Activated T-cell treated with anti-CD3 and anti-CD28 coated beads, Interleukin-2, amount 50 U/mL, for 24 hours (primary cell): ENCODE data around the gene TMEM51.

Experiments used
- DNase-seq: peaks from one replicate; pipeline ENCODE4 v3.0.0-alpha.2; 2020
- H3K27ac Mint-ChIP-seq: 2 replicates; pipeline ENCODE4 v1.8.0; 2020; ENCODE audit warnings: mild to moderate bottlenecking, mixed read lengths
- H3K27me3 Mint-ChIP-seq: 2 replicates; pipeline ENCODE4 v1.8.0; 2020; ENCODE audit warnings: mixed read lengths
- H3K36me3 Mint-ChIP-seq: 2 replicates; pipeline ENCODE4 v1.8.0; 2020; ENCODE audit warnings: low read depth, mixed read lengths
- H3K4me1 Mint-ChIP-seq: 2 replicates; pipeline ENCODE4 v1.8.0; 2020; ENCODE audit warnings: low read depth, mixed read lengths
- H3K4me3 Mint-ChIP-seq: 2 replicates; pipeline ENCODE4 v1.8.0; 2020; ENCODE audit warnings: mild to moderate bottlenecking, moderate library complexity, mixed read lengths
- H3K9me3 Mint-ChIP-seq: 2 replicates; pipeline ENCODE4 v1.8.0; 2020; ENCODE audit warnings: mixed read lengths

Gene TMEM51

DNA sequence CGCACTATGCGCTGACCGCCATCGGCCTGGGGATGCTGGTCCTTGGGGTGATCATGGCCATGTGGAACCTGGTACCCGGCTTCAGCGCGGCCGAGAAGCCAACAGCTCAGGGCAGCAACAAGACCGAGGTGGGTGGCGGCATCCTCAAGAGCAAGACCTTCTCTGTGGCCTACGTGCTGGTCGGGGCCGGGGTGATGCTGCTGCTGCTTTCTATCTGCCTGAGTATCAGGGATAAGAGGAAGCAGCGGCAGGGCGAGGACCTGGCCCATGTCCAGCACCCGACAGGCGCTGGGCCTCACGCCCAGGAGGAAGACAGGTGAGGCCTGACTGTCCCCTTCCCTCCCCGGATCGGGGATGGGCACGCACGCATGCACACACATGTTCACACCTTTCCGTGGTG is 61.6 kb downstream of the TMEM51 start:
- H3K4me1 Mint-ChIP-seq: peaks cover 2% of the 10 kb centered on the region
- H3K9me3 Mint-ChIP-seq: no peaks in the 10 kb centered on the region
- H3K36me3 Mint-ChIP-seq: no peaks in the 10 kb centered on the region

DNA sequence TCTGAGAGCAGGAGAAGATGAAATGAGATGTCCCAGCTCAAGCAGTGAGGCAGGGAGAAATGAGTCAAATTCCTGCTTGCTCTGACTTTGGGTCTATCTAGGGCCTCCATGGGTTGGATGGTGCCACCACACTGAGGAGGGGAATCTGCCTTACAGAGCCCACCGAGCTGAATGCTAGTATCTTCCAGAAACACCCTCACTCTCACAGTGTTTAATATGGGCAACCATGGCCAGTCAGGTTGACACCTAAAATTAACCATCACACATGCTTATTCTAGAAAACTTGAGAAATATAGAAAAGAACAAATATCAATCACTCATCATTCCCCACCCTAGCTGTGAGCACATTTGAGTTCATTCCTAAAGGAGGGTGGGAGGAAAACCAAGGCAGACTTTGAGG is 64.1 kb downstream of the TMEM51 start:
- Mint-ChIP-seq H3K4me3 (no peak overlapping the region), H3K27me3 (peaks cover 40% of the 10 kb centered on the region), H3K36me3 (no peaks in the 10 kb centered on the region), H3K9me3 (no peaks in the 10 kb centered on the region), H3K4me1 (peaks cover 2% of the 10 kb centered on the region), H3K27ac (no peak overlapping the region)
- no peak for DNase-seq

More for the DNA sequence above, 61.6 kb downstream of the TMEM51 start:
- H3K27me3 Mint-ChIP-seq: peaks cover 33% of the 10 kb centered on the region
- no peak overlapping the region for H3K27ac Mint-ChIP-seq
- H3K4me3 Mint-ChIP-seq: no peak overlapping the region
- DNase-seq: no peak

DNA sequence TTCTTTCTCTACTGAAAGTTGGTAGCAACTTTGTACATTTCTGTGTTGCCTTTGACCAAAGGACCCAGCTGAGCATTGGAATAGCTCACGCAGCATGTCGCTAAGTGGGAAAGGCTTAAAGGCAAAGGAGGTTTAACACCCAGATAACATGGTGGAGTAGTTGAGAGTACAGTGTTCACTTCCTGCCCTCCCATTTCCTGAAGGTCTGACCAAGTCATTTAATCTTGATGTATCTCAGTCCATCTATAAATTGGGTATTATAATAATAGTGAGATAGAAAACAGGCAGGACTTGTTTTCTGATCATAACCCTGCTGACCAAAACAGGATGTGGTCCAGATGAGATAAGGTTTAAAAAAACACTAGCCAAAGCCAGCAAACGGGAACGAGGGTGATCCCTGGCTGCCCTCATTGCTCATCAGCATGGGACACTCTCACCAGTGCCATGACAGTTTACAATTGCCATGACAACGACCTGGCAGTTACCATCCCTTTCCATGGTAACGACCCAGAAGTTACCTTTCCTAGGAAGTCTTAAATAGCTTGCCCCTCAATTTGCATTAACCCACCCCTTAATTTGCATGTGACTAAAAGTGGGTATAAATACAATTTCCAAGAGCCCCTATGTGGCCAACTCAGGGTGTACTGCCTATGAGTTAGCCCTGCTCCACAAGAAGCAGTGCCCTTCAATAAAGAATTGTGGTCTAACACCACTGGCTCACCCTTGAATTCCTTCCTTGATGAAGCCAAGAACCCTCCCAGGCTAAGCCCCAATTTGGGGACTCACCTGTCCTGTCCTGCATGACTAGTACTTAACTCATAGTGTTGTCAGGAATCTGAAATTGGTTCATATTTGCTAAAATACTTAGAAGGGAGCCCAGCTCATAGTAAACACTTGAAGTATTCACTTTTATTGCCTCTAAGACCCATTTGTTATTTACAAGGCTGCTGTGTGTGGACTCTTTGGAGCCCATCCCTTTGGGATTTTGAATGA is 65.0 kb downstream of the TMEM51 start:
- Mint-ChIP-seq H3K27ac (no peak overlapping the region), H3K9me3 (no peaks in the 10 kb centered on the region), H3K4me1 (peaks cover 2% of the 10 kb centered on the region), H3K27me3 (peaks cover 36% of the 10 kb centered on the region), H3K4me3 (no peak overlapping the region), H3K36me3 (no peaks in the 10 kb centered on the region)
- no peak for DNase-seq

DNA sequence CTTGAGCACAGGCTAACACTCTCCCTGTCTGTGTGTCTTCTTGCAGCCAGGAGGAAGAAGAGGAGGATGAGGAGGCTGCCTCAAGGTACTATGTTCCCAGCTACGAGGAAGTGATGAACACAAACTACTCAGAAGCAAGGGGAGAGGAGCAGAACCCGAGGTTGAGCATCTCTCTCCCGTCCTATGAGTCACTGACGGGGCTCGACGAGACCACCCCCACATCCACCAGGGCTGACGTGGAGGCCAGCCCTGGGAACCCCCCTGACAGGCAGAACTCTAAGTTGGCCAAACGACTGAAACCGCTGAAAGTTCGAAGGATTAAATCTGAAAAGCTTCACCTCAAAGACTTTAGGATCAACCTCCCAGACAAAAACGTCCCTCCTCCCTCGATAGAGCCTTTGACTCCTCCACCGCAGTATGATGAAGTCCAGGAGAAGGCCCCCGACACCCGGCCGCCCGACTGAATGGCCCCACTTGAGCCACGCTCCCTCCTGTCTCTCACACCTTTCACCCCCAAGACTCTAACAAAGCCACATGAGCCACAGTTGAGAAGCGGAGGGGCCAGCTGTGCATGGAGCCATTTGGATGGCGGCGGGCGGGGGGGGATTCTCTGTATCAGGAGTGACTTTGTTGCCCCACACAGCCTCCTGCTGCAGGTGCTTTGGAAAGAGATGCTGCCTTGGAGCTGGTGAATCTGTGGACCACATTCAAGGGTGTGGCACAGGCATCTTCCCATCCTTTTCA is 65.9 kb downstream of the TMEM51 start:
- H3K27me3 Mint-ChIP-seq: peaks cover 36% of the 10 kb centered on the region
- no peaks in the 10 kb centered on the region for H3K9me3 Mint-ChIP-seq
- H3K36me3 Mint-ChIP-seq: no peaks in the 10 kb centered on the region
- H3K4me1 Mint-ChIP-seq: peaks cover 2% of the 10 kb centered on the region
- no peak overlapping the region for H3K4me3 Mint-ChIP-seq
- H3K27ac Mint-ChIP-seq: no peak overlapping the region
- no peak for DNase-seq

DNA sequence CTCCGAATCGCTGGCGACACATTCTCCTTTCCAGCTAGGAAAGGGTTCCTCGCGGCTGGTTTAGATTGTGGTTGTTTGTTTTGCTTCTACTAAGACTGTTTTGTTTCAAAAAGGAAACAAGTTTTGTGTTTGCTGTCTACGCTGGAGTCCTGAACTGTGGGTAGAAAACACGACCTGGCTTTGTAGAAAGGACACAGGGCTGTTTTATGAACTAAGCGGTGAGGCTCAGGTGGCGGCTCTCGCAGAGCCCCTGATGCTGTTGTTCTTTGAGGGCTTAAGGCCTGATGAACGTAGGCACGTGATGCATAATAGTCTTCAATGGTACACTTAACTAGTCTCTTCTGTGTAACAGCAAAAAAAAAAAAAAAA is 66.5 kb downstream of the TMEM51 start:
- Mint-ChIP-seq H3K27me3 (peaks cover 40% of the 10 kb centered on the region), H3K36me3 (no peaks in the 10 kb centered on the region), H3K9me3 (no peaks in the 10 kb centered on the region), H3K4me1 (peaks cover 2% of the 10 kb centered on the region), H3K27ac (no peak overlapping the region), H3K4me3 (no peak overlapping the region)
- DNase-seq: no peak

DNA sequence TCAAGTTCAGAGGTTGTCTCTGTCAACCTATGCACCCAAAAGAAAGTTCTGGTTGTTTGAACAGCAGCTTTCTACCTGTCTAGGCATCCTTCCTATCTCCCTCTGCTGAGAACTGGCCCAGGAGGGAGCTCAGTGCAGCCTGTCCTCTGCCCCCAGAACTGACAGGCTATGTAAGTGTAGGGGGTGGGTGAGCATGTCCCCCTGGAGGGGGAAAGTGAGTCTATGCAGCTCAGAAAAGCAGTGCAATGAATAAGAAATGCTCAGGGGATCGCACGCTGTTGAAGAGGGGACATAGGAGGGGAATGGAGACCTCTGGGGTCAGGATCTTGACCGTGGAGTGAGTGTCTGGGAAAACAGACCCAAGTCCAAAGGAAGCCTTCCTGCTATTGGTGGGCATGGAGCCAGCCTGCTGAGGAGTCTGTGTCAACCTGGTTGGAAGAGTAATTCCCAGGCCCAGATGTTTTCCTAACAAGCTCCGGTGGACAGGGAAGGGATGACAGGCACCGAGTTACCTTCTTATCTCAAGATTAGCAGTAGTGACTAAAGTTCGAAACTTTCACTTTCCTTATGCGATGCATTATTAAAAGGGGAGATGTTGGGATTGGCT is 67.4 kb downstream of the TMEM51 start:
- Mint-ChIP-seq H3K9me3 (no peaks in the 10 kb centered on the region), H3K36me3 (no peaks in the 10 kb centered on the region), H3K4me3 (no peak overlapping the region), H3K27me3 (peaks cover 40% of the 10 kb centered on the region), H3K27ac (no peak overlapping the region), H3K4me1 (peaks cover 2% of the 10 kb centered on the region)
- no peak for DNase-seq

DNA sequence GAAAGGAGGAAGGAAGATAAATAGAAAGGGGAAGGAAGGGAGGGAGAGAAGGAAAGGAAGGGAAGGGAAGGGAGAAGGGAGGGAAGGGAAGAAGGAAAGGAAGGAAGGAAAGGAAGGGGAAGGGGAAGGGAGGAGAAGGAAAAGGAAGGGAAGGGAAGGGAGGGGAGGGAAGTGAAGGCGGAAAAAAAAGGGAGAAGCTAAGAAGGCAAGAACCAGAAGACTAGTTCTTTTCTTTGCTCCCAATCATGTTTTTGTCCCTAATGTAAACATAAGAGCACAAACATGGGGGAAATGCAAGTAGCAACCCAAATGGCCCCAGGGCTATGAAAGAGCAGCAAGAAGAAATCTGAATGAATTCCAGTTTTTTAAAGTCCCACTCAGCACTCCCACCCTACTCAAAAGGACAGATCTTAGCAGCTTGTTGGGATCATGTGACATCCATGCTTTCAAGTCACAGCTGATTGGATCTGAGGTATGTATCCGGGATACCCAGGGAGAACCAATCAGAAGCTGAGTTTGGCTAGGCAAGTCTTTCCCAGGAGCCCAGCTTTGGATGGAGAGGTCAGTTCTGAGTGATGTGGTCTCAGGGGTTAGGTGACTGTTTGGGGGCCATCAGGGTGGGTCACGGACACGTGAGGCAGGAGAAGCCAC is 69.2 kb downstream of the TMEM51 start:
- Mint-ChIP-seq H3K9me3 (no peaks in the 10 kb centered on the region), H3K4me1 (peaks cover 2% of the 10 kb centered on the region), H3K27ac (no peak overlapping the region), H3K27me3 (peaks cover 33% of the 10 kb centered on the region), H3K36me3 (no peaks in the 10 kb centered on the region), H3K4me3 (no peak overlapping the region)
- DNase-seq: no peak

DNA sequence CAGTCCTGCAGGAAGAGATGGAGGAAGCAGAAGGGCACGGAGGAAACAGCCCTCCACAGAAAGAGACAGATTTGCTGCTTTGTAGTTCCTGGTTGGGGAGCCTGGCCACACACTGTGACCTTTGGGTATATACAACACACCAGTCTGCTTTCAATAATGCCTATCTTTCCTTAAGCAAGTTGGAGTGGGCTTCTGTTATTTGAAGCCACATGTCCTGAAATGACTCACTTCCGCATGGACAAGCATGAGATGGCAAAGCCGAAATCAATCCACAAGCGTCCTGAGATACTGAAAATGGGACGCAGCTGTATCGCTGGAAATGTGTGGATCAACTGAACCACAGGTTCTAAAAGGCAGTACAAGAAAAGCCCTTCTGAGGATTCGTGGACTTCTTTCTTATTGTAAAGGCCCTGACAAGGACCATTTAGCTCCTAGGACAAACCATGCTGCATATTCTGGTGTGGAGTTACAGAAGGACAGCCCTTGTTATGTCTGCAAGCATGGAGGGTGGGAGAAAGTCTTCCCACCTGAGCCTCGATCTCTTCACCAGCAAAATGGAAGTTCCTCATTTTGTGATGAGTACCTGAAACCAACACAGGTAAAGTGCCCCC is 70.8 kb downstream of the TMEM51 start:
- no peaks in the 10 kb centered on the region for H3K4me1 Mint-ChIP-seq

DNA sequence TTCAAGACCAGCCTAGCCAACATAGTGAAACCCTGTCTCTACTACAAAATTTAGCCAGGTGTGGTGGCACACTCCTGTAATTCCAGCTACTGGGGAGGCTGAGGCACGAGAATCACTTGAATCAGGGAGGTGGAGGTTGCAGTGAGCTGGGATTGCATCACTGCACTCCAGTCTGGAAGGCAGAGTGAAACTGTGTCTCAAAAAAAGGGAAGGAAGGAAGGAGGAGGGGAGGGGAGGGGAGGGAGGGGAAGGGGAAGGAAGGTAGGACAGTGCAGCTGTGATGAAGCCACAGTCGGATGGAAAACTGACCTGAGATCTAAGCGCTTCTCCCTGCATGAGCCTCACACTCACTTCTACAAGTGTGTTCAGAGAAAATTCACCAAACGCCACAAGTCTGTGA is 71.4 kb downstream of the TMEM51 start:
- no peaks in the 10 kb centered on the region for H3K9me3 Mint-ChIP-seq
- no peak overlapping the region for H3K27ac Mint-ChIP-seq
- H3K36me3 Mint-ChIP-seq: no peaks in the 10 kb centered on the region
- H3K27me3 Mint-ChIP-seq: peaks cover 18% of the 10 kb centered on the region
- H3K4me3 Mint-ChIP-seq: no peak overlapping the region
- H3K4me1 Mint-ChIP-seq: no peaks in the 10 kb centered on the region
- DNase-seq: no peak

More for the DNA sequence above, 70.8 kb downstream of the TMEM51 start:
- H3K27ac Mint-ChIP-seq: no peak overlapping the region
- H3K36me3 Mint-ChIP-seq: no peaks in the 10 kb centered on the region
- DNase-seq: no peak
- H3K27me3 Mint-ChIP-seq: peaks cover 18% of the 10 kb centered on the region
- no peaks in the 10 kb centered on the region for H3K9me3 Mint-ChIP-seq
- H3K4me3 Mint-ChIP-seq: no peak overlapping the region

DNA sequence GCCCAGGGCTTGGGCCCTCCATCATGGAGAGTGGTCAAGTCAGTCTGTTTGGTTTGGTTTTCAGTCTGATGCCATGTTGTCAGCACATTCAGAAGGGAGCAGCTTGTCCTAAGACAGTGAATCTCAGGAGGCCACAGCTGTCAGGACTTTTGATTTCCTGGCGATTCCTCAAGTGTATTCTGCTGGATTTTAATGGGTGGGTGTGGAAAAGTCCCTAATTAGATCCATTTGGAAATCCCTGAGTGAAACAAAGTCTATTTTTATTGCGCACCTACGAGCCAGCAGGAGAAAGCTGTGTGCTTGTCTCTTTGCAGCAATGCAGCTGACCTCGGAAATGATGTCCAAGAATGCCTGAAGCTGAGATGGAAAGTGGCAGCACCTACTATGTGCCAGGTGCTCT is 71.9 kb downstream of the TMEM51 start:
- Mint-ChIP-seq H3K36me3 (no peaks in the 10 kb centered on the region), H3K4me3 (no peak overlapping the region), H3K4me1 (no peaks in the 10 kb centered on the region), H3K27ac (no peak overlapping the region), H3K27me3 (peaks cover 18% of the 10 kb centered on the region), H3K9me3 (no peaks in the 10 kb centered on the region)
- DNase-seq: no peak

DNA sequence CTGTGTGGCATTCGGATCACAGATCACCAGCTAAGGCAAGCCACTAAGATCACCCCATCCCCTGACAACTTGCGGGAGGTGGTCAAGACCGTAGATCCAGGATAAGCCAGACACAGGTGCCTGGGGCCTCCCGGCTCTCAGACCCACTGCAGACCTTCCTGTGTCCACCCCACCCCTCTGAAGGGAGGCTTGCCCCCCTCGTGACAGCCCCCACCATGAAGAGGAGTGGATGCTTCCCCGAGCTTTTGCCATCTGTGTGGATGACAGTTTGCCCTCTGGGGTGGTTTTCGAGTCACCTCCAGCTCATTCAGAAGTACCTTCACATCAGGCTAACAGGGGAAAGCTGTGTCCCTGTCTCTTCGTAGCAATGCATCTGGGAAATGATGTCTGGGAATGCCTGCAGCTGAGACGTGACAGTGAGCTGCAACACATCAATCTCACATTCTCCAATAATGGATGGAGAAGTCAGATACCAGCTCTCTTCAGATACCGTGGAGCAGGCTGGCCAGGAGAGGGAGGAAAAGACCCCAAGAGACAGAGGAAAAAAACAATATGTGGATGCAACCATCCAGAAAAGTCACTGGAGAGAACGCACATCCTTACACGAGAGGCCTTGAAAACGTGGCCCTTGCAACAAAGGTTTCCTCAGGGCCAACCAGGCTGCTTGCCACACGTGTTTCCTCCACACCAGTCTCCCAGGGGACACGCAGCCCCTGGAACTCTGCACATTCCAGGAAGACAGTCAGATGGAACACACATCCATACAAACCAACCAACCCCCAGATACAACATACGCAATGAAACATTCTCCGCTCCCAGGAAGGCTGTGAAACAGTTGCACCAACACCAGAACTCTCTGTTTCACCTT is 73.1 kb downstream of the TMEM51 start:
- peaks cover 6% of the 10 kb centered on the region for H3K4me1 Mint-ChIP-seq
- no peak overlapping the region for H3K4me3 Mint-ChIP-seq
- H3K36me3 Mint-ChIP-seq: no peaks in the 10 kb centered on the region
- H3K27ac Mint-ChIP-seq: no peak overlapping the region
- peaks cover 12% of the 10 kb centered on the region for H3K27me3 Mint-ChIP-seq
- DNase-seq: no peak
- no peaks in the 10 kb centered on the region for H3K9me3 Mint-ChIP-seq

DNA sequence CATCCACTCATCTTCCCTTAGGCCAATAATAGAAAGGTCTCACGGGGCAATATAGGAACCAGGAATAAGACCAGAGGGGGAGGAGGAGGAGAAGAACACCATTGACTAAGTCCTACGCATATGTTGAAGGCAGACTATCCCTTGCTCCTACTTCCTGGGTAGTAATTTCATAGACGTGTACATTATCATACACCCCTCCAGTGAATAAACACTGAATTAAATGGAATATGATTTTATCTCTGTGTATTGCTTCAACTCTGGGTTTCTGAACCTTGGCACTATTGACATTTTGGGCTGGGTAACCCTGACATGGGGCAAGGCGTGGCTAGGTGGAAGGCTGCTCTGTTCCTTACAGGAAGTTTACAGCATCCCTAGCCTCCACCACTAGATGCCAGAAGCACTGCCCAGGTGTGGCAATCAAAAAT is 76.2 kb downstream of the TMEM51 start:
- no peak for DNase-seq
- peaks cover 4% of the 10 kb centered on the region for H3K27me3 Mint-ChIP-seq
- H3K4me1 Mint-ChIP-seq: peaks cover 16% of the 10 kb centered on the region
- no peak overlapping the region for H3K27ac Mint-ChIP-seq
- H3K4me3 Mint-ChIP-seq: no peak overlapping the region
- no peaks in the 10 kb centered on the region for H3K9me3 Mint-ChIP-seq
- H3K36me3 Mint-ChIP-seq: no peaks in the 10 kb centered on the region

DNA sequence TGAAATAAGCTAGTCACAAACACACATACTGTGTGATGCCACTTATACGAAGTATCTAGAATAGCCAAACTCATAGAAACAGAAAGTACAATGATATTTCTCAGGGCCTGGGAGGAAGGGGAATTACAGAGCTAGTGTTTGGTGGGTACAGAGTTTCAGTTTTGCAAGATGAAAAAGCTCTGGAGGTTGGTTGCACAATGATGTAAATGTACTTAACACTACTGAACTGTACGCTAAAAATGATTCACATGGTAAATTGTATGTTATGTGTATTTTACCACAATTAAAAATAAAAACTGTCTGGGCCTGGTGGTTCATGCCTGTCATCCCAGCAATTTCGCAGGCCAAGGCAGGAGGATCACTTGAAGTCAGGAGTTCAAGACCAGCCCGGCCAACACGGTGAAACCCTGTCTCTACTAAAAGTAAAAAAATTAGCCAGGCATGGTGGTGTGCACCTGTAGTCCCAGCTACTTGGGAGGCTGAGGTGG is 78.2 kb downstream of the TMEM51 start:
- Mint-ChIP-seq H3K27me3 (peaks cover 17% of the 10 kb centered on the region), H3K4me1 (peaks cover 16% of the 10 kb centered on the region), H3K4me3 (no peak overlapping the region), H3K36me3 (no peaks in the 10 kb centered on the region), H3K27ac (peak overlapping the region; percentile 17), H3K9me3 (no peaks in the 10 kb centered on the region)
- no peak for DNase-seq
